GM18951 (cell line): ENCODE measurements around the gene CNTNAP2.

Source experiments
- POLR2A ChIP-seq: IDR thresholded peaks from 4 replicates; pipeline ENCODE4 v1.6.1; 2011; ENCODE audit warnings: mild to moderate bottlenecking; ENCODE audit not compliant: insufficient read length, insufficient read depth; ENCODE audit errors: extremely low read depth
- in situ Hi-C: fragments of 300-500 bp; cut with MboI; formaldehyde crosslinking; loops from one replicate; pipeline ENCODE4 v1.12.0; 2022; ENCODE audit warnings: low sequenced_read_pairs, mixed read lengths, inconsistent platforms; ENCODE audit not compliant: unreplicated experiment

CNTNAP2 gene

DNA sequence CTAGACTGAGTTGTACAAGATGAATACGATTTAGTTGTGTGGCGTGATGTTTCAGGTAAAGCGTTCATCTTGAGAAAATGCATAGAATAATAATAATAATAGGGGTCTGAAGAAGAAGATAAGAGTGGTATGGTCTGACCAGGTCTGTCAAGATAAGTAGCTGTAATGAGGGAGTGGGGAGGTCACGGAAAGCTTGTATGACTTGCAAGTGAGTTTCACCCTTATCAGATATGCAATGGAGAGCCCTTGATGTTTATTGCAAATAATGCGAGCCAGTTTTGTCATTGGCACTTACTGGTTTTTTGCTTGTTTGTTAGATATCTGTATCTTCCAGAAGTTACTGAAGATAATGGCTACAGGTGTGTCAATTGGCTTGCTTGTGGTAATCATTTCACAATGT is 611.5 kb downstream of the CNTNAP2 start:
- in situ Hi-C loops = no loop called here
- TF ChIP-seq POLR2A = no peak

DNA sequence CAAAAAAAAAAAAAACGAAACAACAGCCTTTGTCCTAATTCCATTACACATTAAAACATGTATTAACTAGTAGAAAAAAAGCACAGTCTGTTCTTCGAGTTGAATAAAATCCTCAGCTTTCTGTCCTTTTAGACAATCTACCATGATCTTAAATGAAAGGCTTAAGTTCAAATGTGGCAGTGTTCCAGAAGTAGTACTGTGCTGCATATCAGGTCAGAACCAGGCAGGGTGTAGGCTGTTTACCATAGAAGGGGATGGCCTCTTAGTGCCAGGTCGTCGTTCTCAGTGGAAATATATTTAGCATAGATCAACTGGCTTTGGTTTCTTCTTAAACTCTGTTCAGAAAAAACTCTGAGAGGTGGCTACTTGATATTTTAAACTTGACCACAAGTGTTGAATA is 612.0 kb downstream of the CNTNAP2 start:
- in situ Hi-C loops = no loop called here
- TF ChIP-seq POLR2A = no peak

DNA sequence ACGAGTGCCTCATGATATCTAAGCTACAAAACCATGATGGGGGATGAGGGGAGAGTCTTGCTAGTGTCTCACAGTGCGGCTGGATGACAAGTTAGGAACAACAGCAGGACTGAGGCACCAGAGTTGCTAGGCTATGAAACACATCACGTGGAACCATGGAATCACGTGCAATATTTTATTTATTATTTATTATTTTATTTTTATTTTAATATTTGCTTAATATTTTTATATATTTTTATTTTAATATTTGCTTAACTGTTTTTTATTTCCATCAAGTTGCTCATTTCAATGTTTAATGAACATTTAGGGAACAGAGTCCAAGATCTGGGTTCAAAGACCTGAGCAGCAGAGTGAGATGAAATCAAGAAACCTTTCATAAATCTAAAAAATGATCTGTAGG is 614.6 kb downstream of the CNTNAP2 start:
- in situ Hi-C loops = no loop called here

DNA sequence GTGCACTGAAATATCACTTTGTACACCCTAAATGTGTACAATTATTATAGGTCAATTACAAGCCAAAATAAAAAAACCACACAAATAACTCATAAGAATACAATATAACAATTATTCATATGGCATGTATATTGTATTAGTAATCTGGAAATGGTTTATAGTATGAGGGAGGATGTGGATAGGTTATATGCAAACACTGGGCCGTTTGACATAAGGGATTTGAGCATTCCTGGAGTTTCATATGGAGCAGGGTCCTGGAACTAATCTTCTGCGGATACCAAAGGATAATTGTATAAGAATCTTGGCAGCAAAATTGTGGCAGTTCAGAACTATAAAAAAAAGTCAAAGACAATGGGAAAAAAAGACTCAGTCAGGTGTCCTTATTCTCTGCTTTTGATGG is 619.4 kb downstream of the CNTNAP2 start:
- TF ChIP-seq POLR2A = no peak
- in situ Hi-C loops = no loop called here

More for the DNA sequence above, 614.6 kb downstream of the CNTNAP2 start:
- no peak for TF ChIP-seq POLR2A

DNA sequence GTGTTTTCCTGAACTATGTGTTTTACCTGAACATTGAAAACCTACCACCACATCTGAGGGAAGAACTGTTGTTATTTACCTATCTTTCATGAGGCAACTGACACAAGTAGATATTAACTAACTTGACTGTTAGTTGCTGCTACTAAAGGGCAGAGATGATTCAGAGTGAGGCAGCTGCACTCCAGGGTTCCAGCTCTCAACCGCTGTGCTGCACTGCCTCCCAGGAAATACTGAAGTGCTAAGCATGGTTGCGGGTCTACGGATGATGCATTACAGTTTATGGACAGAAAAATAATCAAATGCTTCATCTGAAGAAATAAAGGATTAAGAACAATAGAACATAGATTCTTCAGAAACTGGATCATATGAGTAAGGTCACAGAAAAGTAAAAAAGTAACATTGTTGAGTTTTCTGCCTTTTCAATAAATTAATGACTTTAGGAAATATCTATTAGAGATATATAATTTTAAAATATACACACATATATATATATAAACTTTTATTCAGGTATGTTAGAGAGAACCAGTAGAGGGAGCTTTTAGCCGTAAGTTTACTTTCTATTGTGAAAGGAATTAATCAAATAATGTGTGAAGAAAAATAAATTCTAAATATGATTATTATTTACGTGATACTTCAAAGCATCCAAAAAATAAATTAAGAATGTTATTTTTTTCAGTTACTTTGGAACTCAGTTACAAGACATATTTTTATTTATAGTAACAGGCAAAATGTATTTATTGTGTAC is 620.0 kb downstream of the CNTNAP2 start:
- in situ Hi-C loops = no loop called here
- no peak for TF ChIP-seq POLR2A

DNA sequence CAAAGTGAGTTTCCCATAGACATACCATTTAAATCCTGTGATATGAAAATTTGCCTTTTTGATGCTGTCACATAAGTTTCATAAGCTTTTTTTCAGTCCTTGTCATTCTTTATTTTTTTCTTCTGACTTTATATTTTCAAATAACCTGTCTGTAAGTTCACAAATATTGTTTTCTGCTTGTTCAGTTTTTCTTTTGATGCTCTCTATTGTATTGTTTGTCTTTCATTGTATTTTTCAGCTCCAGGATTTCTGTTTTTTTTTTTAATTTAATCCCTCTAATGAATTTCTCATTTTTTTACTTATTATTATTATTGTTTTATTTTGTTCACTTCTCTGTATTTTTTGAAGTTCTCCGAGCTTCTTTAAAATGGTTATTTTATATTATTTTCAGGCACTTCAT is 623.4 kb downstream of the CNTNAP2 start:
- no peak for TF ChIP-seq POLR2A

DNA sequence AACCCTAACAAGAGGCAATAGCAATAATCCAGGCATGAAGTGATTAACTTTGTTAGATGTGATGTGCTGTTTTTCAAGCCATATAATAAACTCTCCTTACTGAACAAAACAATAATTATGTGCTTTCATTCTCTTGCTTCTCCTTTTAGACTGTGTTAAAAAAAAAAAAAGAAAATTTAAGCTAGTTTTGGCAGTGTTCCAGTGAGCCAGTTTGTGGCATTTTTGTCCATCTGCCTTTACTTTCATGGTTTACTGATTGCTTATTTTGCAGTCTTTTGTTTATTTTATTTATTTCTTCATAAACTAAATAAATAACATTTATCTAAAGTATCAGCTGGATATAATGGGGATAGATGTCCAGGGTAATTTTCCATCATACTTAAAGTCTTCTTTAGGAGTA is 625.3 kb downstream of the CNTNAP2 start:
- no peak for TF ChIP-seq POLR2A
- in situ Hi-C loops = no loop called here

More for the DNA sequence above, 623.4 kb downstream of the CNTNAP2 start:
- in situ Hi-C loops = no loop called here

DNA sequence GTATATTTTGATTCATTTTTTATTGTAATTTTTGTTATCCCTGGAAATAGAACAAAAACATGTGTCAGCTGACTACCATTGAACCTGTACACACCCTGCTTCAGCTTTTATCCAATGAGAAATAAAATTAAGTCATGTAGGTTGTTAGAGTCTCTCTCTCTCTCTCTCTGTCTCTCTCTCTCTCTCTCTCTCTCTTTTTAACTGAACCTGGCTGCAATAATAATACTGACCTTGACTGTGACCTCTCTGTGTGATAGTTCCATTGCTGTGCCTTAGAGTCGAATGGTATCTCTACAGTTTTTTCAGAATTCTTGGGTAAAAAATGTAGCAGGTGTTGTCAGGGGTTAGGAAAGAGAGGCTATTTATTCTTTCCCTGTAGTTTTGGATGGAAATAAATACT is 637.8 kb downstream of the CNTNAP2 start:
- no peak for TF ChIP-seq POLR2A
- in situ Hi-C loops = no loop called here

DNA sequence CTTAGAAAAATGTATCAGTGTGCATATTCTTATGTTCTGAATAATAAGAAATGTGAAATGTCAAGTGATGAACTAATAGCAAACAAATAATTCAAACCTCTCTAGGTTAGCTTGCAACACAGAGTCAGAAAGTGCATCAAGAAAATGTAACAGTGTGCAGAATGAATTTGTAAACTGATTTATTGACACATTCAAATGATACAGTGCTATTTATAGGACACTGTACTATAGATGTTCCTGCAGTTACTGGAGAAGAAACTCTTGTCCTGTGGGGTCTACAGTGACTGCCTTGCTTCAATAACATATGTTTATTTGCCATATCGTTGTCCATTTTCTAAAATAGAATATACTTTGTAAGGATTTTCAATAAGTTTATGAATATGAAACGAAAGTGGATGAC is 639.0 kb downstream of the CNTNAP2 start:
- in situ Hi-C loops = no loop called here
- no peak for TF ChIP-seq POLR2A

DNA sequence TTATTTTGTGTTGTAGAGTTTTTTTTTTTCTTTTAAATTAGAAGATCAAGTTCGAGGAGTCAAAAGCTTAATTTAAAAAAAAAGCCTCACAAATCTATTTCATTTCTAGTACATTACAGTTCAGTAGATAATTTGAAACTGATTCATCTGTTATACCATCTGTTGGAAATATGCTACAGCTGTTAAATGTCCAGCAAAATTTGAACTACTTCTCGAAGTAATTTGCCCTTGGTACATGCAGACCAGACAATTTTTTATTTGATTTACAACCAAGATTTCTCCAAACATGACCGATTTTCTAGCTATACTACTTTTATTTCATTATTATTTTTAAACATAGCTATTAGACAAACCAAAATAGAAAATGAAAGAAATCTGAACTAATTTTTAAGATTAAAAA is 647.9 kb downstream of the CNTNAP2 start:
- no peak for TF ChIP-seq POLR2A
- in situ Hi-C loops = no loop called here

DNA sequence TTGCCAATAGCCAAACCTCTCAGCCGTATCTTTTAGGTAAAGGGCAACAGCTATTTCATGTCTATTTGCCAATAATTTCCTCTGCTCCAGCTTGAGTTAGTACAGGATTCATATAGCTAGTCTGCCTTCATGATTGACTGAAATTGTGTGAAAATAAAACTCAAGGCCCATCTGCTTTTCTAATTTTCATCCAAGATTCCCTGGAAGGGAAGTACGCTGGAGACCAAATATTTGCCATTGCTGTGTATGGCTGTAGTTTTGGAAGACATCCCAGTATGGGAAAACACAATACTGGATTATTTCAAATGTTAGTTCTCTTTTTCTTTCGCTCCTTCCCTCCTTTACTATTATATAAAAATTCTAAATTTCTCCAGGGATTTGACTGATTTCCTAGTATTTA is 652.4 kb downstream of the CNTNAP2 start:
- in situ Hi-C loops = no loop called here

DNA sequence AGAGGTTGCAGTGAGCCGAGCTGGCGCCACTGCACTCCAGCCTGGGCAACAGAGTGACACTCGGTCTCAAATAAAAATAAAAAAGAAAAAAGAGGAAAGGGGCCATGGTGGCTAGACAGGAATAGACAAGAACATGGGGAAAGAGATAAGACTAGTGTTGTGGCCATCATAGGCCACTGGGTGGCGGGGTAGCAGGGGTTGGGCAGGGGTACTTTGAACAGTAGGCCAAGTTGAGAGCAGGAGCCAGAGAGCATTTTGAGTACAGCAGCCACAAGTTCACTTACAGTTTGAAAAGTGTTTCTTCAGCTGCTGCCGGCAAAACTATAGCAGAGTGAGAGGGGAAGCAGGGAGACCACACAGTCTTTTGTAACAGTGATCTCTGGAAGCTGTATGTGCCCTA is 656.0 kb downstream of the CNTNAP2 start:
- in situ Hi-C loops = no loop called here
- TF ChIP-seq POLR2A = no peak

More for the DNA sequence above, 652.4 kb downstream of the CNTNAP2 start:
- no peak for TF ChIP-seq POLR2A

DNA sequence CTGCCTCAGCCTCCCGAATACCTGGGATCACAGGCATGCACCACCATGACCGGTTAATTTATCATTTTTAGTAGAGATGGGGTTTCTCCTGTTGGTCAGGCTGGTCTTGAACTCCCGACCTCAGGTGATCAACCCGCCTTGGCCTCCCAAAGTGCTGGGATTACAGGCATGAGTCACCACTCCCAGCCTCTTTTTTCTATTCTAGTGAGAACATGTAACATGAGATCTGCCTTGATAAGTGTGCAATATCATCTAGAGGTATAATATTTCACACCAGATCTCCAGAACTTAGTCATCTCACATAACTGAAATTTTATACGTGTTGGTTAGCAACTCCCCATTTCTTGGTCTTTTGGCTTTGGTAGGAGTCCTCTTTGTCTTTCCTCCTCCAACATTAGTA is 656.9 kb downstream of the CNTNAP2 start:
- TF ChIP-seq POLR2A = no peak
- in situ Hi-C loops = no loop called here

DNA sequence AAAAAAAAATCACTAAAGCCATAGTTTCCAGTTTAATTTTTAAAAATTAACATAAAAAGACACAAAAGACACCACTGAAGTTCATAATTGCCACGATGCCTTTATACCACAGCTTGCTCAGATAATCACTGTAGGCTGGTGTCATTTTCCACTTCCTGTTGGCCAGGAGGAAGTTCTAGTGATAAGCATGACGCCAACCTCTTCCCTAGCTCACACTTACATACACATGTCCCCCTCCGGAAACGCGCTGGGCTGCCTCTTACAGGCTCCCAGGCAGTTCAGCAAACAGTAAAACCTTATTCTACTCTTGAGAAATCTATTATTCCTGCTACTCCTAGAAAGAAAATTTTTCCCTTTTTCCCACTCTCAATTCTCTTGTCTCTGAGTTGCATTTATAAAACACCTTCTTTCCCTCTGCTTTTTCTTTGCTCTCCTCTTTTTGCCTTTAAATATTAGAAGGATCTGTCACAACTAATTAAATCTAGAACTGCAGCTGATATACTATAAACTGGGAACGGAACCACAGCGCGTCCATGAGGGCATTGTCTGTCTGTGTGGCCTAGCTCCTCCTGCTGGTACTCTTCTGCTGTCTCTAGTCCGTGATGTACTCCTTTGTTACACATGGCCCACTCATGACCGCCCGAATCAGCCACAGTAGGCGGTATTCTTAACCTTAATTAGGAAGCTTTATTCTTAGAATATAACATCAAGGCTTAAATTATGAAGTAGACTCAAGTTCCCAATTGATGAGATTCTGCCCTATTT is 664.9 kb downstream of the CNTNAP2 start:
- TF ChIP-seq POLR2A = no peak
- in situ Hi-C loops = no loop called here
